HG03571 (cell line): ENCODE results near the gene RNF207.
A peak's percentile ranks its signal among the peaks of the same experiment; 100 is the strongest.
"Not testable (repeated sequence)": the region's sequence is repeated elsewhere in the genome, so short reads cannot be mapped to it uniquely, and the experiment has no call there.

ENCODE experiments used
- ATAC-seq: cut with Tn5 transposase; IDR thresholded peaks from one replicate; pipeline ENCODE4 v1.9.1; 2021; ENCODE audit not compliant: unreplicated experiment

Gene RNF207

GRCh38 chr1:6199298-6200187, 6.4 kb upstream of the RNF207 start, which contains the start of gene RPL22:
Gene RPL22 (minus strand): TSS chr1:6199595. CDS start chr1:6199573, 22 bp downstream.
- peak; percentile 96 for ATAC-seq

GRCh38 chr1:6200188-6200809, 5.6 kb upstream of the RNF207 start:
- no peak for ATAC-seq

GRCh38 chr1:6202256-6202655, 3.7 kb upstream of the RNF207 start:
- ATAC-seq, result no peak

GRCh38 chr1:6206520-6206855, 569 bp downstream of the RNF207 start:
- no peak for ATAC-seq

GRCh38 chr1:6207075-6207885, 1.4 kb downstream of the RNF207 start:
- ATAC-seq, result no peak

- ATAC-seq, result no peak
Measured at GRCh38 chr1:6207921-6208320, 2.0 kb downstream of the RNF207 start.

GRCh38 chr1:6208723-6209660, 3.1 kb downstream of the RNF207 start:
- no peak for ATAC-seq

- no peak for ATAC-seq
Measured at GRCh38 chr1:6209661-6210580, 4.0 kb downstream of the RNF207 start.

GRCh38 chr1:6210591-6211355, 4.9 kb downstream of the RNF207 start:
- no peak for ATAC-seq

GRCh38 chr1:6211731-6212130, 5.8 kb downstream of the RNF207 start:
- ATAC-seq, result no peak

GRCh38 chr1:6212193-6212959, 6.5 kb downstream of the RNF207 start:
- no peak for ATAC-seq

GRCh38 chr1:6218375-6219164, 12.7 kb downstream of the RNF207 start:
- ATAC-seq, result no peak

GRCh38 chr1:6219641-6220040, 13.7 kb downstream of the RNF207 start:
- ATAC-seq, result not testable (repeated sequence)

GRCh38 chr1:6220236-6220635, 14.3 kb downstream of the RNF207 start:
- ATAC-seq, result no peak

GRCh38 chr1:6221210-6221784, 15.4 kb downstream of the RNF207 start:
- no peak for ATAC-seq

- no peak for ATAC-seq
Measured at GRCh38 chr1:6222636-6223035, 16.7 kb downstream of the RNF207 start.

GRCh38 chr1:6223617-6224016, 17.7 kb downstream of the RNF207 start:
- no peak for ATAC-seq
